GM21619 (cell line): ENCODE data around the gene EGFR.

Experiments used
- ATAC-seq: cut with Tn5 transposase; IDR thresholded peaks from one replicate; pipeline ENCODE4 v1.9.1; 2021; ENCODE audit not compliant: unreplicated experiment

EGFR gene

GRCh38 chr7:55018361-55019190 is at the start of gene EGFR:
TSS of gene EGFR (plus strand) at chr7:55019017. CDS start at chr7:55019278, 261 bp downstream.
- ATAC-seq: no peak

GRCh38 chr7:54969208-54969967 is 49.4 kb upstream of the EGFR start:
- ATAC-seq: no peak

- ATAC-seq: no peak
Measured at GRCh38 chr7:54972733-54973294, 46.0 kb upstream of the EGFR start.

- no peak for ATAC-seq
Measured at GRCh38 chr7:54978364-54979116, 40.3 kb upstream of the EGFR start.

GRCh38 chr7:54980521-54980920 is 38.3 kb upstream of the EGFR start:
- no peak for ATAC-seq

GRCh38 chr7:54981913-54982312 is 36.9 kb upstream of the EGFR start:
- ATAC-seq: no peak

- ATAC-seq: no peak
Measured at GRCh38 chr7:54985426-54986330, 33.1 kb upstream of the EGFR start.

- no peak for ATAC-seq
Measured at GRCh38 chr7:54986716-54987115, 32.1 kb upstream of the EGFR start.

- no peak for ATAC-seq
Measured at GRCh38 chr7:54987772-54988171, 31.0 kb upstream of the EGFR start.

- no peak for ATAC-seq
Measured at GRCh38 chr7:54988516-54988915, 30.3 kb upstream of the EGFR start.

GRCh38 chr7:54989453-54990225 is 29.2 kb upstream of the EGFR start:
- ATAC-seq: no peak

GRCh38 chr7:54991341-54991740 is 27.5 kb upstream of the EGFR start:
- no peak for ATAC-seq

GRCh38 chr7:54992871-54993475 is 25.8 kb upstream of the EGFR start:
- no peak for ATAC-seq

GRCh38 chr7:54995166-54995565 is 23.7 kb upstream of the EGFR start:
- no peak for ATAC-seq

GRCh38 chr7:54995610-54996363 is 23.0 kb upstream of the EGFR start:
- ATAC-seq: peak; percentile 91

- no peak for ATAC-seq
Measured at GRCh38 chr7:54996391-54996790, 22.4 kb upstream of the EGFR start.

- ATAC-seq: no peak
Measured at GRCh38 chr7:55004579-55004978, 14.2 kb upstream of the EGFR start.

GRCh38 chr7:55005241-55005851 is 13.5 kb upstream of the EGFR start:
- ATAC-seq: no peak
